GM20431 (cell line): ENCODE data around the gene U2SURP.

Source experiments
- in situ Hi-C: fragments of 300-500 bp; cut with MseI, MboI; formaldehyde crosslinking; loops from one replicate; pipeline ENCODE4 v1.15.0; 2020; ENCODE audit warnings: low sequenced_read_pairs; ENCODE audit not compliant: unreplicated experiment

The U2SURP gene

GRCh38 chr3:143090976-143091837, 89.8 kb downstream of the U2SURP start:
- in situ Hi-C loops = no loop called here

- in situ Hi-C loops = no loop called here
These were observed 90.8 kb downstream of the U2SURP start for GRCh38 chr3:143092191-143092590.

- in situ Hi-C loops = no loop called here
These were observed 94.4 kb downstream of the U2SURP start for GRCh38 chr3:143095813-143096212.

- in situ Hi-C loops = no loop called here
These were observed 96.8 kb downstream of the U2SURP start for GRCh38 chr3:143098032-143098764.

GRCh38 chr3:143099210-143099609, 97.8 kb downstream of the U2SURP start:
- in situ Hi-C loops = no loop called here

- in situ Hi-C loops = no loop called here
These were observed 98.3 kb downstream of the U2SURP start for GRCh38 chr3:143099690-143100089.

- in situ Hi-C loops = no loop called here
These were observed 99.1 kb downstream of the U2SURP start for GRCh38 chr3:143100451-143100850.

- in situ Hi-C loops = no loop called here
These were observed 100.5 kb downstream of the U2SURP start for GRCh38 chr3:143101792-143102381.

GRCh38 chr3:143103652-143104051, 102.3 kb downstream of the U2SURP start:
- in situ Hi-C loops = no loop called here

GRCh38 chr3:143105170-143105569, 103.8 kb downstream of the U2SURP start:
- in situ Hi-C loops = no loop called here

- in situ Hi-C loops = no loop called here
These were observed 108.5 kb downstream of the U2SURP start for GRCh38 chr3:143109861-143110260.
